ENCODE data around the gene BEGAIN.
"Not testable (repeated sequence)": the region's sequence is repeated elsewhere in the genome, so short reads cannot be mapped to it uniquely, and the experiment has no call there.

The BEGAIN gene

DNA sequence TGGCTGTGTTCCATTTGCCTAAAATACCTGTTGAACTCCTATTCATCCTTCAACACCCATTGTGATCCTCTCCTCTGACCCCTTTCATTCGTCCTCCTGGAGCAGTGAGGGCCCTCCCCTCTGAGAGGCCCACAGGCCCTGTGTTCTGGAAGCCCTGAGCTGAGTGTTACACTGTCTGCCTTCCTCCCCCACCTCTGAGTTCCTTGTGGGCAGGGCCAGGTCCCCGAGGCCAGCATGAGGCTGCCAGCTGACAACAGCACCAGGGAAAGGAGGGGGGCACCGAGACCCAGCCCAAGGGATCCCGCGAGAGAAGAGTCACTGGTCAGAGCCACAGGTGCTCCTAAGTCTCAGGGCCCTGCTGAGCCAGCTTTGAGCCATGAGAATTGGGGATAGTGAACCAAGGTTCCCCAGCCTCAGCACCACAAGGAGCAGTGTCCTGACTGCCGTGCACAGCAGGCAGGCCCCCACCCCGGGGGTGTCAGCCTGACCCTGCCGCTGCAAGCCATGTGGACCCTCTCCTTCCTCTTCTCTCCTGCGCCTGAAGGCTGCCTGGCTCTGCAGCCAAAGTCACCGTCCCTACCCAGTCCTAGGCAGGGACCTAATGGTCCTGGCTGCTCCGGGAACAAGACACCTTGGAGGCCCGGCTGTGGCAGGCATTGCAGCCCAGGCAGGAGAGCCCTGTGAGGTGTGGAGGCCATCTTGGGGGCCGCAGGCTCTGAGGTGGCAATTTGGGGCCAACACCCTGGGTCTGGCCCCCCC lies 52.5 kb downstream of the BEGAIN start:
- no peak for DNase-seq

- no peak for DNase-seq
Measured at GRCh38 chr14:100533656-100534485, 53.3 kb downstream of the BEGAIN start.

GRCh38 chr14:100532906-100533655 lies 54.1 kb downstream of the BEGAIN start:
- no peak for DNase-seq

- DNase-seq = no peak
Measured at GRCh38 chr14:100532154-100532861, 54.9 kb downstream of the BEGAIN start.

GRCh38 chr14:100531152-100532121 lies 55.8 kb downstream of the BEGAIN start:
- no peak for DNase-seq

GRCh38 chr14:100530270-100531072 lies 56.7 kb downstream of the BEGAIN start:
- no peak for DNase-seq

GRCh38 chr14:100529561-100530031 lies 57.6 kb downstream of the BEGAIN start:
- DNase-seq = no peak

GRCh38 chr14:100528962-100529560 lies 58.2 kb downstream of the BEGAIN start:
- no peak for DNase-seq

- DNase-seq = no peak
Measured at GRCh38 chr14:100526632-100527031, 60.6 kb downstream of the BEGAIN start.

GRCh38 chr14:100526057-100526456 lies 61.2 kb downstream of the BEGAIN start:
- no peak for DNase-seq

DNA sequence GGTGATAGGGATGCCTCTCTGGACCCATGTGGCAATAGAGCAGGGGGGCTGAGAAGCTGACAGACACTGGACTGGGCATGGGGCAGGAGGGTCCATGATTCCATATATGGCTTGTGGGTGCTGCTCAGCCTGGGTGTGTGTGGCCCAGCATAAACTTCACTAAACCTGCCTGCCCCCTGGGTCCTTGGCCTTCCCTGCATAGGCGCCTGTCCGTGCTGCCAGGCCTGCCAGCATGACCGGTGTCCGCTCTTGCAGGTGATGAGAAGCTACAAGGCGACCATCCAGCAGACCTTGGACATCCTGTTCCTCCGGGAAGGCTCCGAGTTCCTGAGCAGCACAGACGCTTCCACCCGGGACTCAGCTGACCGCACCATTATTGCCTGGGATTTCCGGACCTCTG lies 61.6 kb downstream of the BEGAIN start:
- no peak for DNase-seq

DNA sequence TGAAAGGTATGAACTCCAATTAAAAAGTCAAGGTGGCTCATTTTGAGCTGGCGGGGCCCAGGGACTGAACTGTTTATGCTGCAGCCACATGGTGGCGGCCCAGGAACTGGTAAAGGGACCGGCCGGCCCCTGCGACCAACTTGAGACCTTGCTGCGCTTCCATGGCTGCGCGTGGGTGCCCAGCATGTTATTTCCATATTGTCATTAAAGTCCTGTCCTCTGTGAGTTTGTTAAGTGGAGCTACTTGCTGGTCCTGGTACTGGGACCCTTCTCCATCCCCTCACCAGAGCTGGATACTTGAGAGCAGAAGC lies 62.3 kb downstream of the BEGAIN start:
- no peak for DNase-seq

GRCh38 chr14:100524233-100524932 lies 62.8 kb downstream of the BEGAIN start:
- DNase-seq = no peak

DNA sequence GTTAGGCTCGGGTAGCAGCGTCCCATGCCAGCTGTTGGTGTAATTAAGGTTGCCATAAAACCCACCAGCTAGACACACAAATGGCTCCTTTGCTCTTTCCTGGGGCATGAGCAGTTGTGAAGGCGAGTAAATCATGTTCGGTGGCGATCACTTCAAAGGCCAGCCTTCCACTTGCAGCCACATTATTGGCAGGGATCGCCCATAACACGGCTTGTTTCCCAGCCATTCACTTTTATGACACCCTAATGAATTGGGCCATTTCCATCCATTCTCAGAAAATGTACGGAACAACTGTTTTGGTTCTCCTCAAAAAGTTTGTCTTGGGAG lies 63.4 kb downstream of the BEGAIN start:
- DNase-seq = no peak

- no peak for DNase-seq
Measured at GRCh38 chr14:100523131-100523842, 63.9 kb downstream of the BEGAIN start.

DNA sequence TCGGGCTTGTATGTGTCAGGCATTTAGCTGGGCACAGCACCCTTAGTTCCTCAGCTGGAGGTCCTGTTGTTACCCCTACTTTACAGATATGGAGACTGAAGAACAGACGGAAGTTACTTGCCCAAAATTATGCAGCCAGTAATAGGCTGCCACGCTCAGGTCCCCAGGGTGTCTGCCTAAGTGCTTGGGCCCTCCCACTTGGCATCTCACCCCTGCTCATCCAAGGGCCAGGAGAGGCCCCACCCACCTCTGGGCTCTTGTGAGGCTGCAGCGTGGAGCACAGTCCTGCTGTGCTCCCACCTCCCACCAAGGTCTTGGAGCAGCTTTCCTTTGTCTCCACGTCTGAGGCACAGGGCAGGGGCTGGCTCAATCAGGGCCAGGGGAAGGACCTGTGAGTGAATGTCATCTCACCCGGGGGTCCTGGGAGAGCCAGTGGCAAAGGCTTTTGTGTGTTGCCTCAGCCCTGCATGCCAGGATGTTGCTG lies 64.6 kb downstream of the BEGAIN start:
- no peak for DNase-seq

DNA sequence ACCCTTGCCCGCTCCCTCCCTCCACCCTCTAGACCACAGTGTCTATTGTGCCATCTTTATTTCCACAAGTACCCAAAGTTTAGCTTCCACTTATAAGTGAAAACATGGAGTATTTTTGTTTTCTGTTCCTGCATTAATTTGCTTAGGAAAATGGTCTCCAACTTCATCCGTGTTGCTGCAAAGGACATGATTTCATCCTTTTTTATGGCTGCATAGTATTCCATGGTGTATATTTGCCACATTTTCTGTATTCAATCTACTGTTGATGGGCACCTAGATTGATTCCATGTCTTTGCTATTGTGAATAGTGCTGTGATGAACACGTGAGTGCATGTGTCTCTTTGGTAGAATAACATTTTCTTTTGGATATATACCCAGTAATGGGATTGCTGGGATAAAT lies 81.2 kb downstream of the BEGAIN start:
- DNase-seq = not testable (repeated sequence)

DNA sequence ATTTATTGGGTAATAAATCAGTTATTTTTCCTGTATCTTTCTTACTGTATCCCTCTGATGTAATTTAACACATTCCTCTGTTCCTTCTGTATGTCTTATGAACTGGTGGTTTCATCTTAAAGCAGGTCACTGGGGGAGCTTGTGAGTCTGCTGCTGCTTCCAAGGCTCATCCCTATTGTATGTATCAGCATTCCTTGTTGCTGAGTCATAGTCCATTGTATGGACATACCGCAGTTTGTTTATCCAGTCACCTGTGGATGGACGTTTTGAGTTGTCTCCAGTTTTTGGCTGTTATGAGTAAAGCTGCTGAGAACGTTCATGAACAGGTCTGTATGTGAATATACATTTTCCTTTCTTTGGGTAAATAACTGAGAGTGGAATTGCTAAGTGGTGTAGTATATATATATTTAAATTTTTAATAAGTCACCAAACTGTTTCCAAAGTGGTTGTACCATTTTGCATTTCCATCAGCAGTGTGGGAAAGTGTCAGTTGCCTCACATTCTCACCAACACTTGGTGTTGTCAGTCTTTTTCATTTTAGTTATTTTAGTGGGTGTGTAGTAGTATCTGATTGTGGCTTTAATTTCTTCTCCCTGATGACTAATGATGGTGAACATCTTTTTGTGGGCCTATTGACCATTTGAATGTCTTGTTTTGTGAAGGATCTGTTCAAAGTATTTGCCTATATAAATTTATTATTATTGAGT lies 82.7 kb downstream of the BEGAIN start:
- DNase-seq = no peak
